Measurements from ENCODE around the gene ADPRS.

ADPRS gene

GRCh38 chr1:36128905-36129206 lies 40.2 kb downstream of the ADPRS start:
- no peak for DNase-seq

- no peak for DNase-seq
Measured at GRCh38 chr1:36132029-36132428, 43.3 kb downstream of the ADPRS start.

GRCh38 chr1:36133484-36133883 lies 44.8 kb downstream of the ADPRS start:
- DNase-seq = peak in 22 of 56 donors; percentile 10 to 72 (median 28)

- no peak for DNase-seq
Measured at GRCh38 chr1:36134031-36134430, 45.3 kb downstream of the ADPRS start.

GRCh38 chr1:36134505-36135329 lies 46.0 kb downstream of the ADPRS start:
- peak in 37 of 56 donors; percentile 7 to 77 (median 34) for DNase-seq

- DNase-seq = no peak
Measured at GRCh38 chr1:36135330-36135667, 46.6 kb downstream of the ADPRS start.

GRCh38 chr1:36135796-36136195 lies 47.1 kb downstream of the ADPRS start:
- no peak for DNase-seq

GRCh38 chr1:36136535-36136934 lies 47.8 kb downstream of the ADPRS start:
- no peak for DNase-seq

GRCh38 chr1:36137226-36137625 lies 48.5 kb downstream of the ADPRS start:
- no peak for DNase-seq

GRCh38 chr1:36137776-36138175 lies 49.1 kb downstream of the ADPRS start:
- DNase-seq = peak in 1 of 56 donors; percentile 17

- DNase-seq = no peak
Measured at GRCh38 chr1:36139521-36139920, 50.8 kb downstream of the ADPRS start.

GRCh38 chr1:36142121-36142520 lies 53.4 kb downstream of the ADPRS start:
- peak in 1 of 56 donors; percentile 13 for DNase-seq

- no peak for DNase-seq
Measured at GRCh38 chr1:36143424-36143823, 54.7 kb downstream of the ADPRS start.
